Measurements from ENCODE around the gene TMEM200A.

TMEM200A gene

DNA sequence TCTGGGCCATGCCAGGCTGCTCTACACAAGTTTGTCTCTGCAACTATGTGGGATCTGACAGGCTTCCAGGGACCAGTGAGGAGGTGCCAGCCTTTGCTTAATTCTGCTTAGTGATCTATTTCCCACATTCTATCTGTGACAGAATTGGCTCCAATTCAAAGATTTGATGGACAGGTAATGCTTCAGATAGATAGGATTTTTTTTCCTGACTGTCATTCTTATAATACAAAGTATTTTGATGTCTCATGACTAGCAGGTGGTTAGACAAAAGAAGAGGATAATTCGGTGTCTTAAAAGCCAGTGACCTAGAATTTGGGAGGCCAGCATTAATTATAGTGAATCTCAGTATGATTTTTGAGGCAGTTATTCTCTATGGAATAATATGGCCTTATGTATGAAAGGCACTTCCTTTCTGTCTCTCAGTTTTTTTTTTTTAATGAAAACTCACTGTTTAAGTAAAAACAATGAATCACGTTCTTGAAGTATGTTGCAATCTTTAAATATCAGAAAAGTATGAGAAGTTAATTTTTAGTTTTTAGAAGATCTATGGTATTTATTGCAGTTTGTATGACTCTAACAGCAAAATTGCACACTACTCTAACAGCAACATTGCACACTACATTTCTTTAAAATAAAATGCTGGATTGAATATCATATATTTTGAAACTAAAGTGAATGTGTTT, 43.7 kb downstream of the TMEM200A start:
- Histone ChIP-seq H2AFZ (ENCODE audit: low read length) (no peak overlapping the region), H3K9ac (ENCODE audit: low read depth, low read length, poor library complexity) (no peak overlapping the region), H3K36me3 (replicated peaks in 1 of 2; ENCODE audit: control insufficient read depth in 2 of 2, insufficient read depth in 2 of 2, low read length in 2 of 2) (peaks cover 0 to 2% of the 10 kb centered on the region in 2 donors), H3K18ac (ENCODE audit: low read length) (no peak overlapping the region), H3K27ac (replicated peaks; ENCODE audit: low read length) (no peak overlapping the region), H4K8ac (ENCODE audit: low read depth, low read length) (no peak overlapping the region), H2BK120ac (ENCODE audit: low read depth, low read length) (no peak overlapping the region), H2BK12ac (ENCODE audit: low read length) (no peak overlapping the region), H3K9me3 (replicated peaks in 1 of 2; ENCODE audit: control insufficient read depth in 2 of 2, insufficient read depth in 1 of 2, low read depth in 1 of 2, low read length in 2 of 2) (peaks cover 0 to 4% of the 10 kb centered on the region in 2 donors), H3K4ac (ENCODE audit: low read length) (no peak overlapping the region), H3K4me2 (ENCODE audit: insufficient read depth, low read length, poor library complexity, severe bottlenecking) (no peak overlapping the region), H4K91ac (ENCODE audit: low read depth, low read length, poor library complexity) (no peak overlapping the region), H3K4me3 (ENCODE audit: low read length in 2 of 2) (no peak overlapping the region), H3K23ac (ENCODE audit: low read depth, low read length, poor library complexity) (no peak overlapping the region), H3K4me1 (ENCODE audit: control insufficient read depth in 2 of 2, insufficient read depth in 1 of 2, low read depth in 1 of 2, low read length in 2 of 2) (no peaks in the 10 kb centered on the region), H3K14ac (ENCODE audit: low read length) (no peak overlapping the region), H2AK5ac (ENCODE audit: low read depth, low read length) (no peak overlapping the region), H2BK5ac (ENCODE audit: low read length) (no peak overlapping the region), H3K27me3 (ENCODE audit: control insufficient read depth in 3 of 3, insufficient read depth in 3 of 3, low read depth in 1 of 3, low read length in 3 of 3) (peaks cover 0 to 3% (median 0%) of the 10 kb centered on the region in 3 experiments), H2BK15ac (ENCODE audit: low read length) (no peak overlapping the region), H3K79me1 (ENCODE audit: low read depth, low read length) (peaks cover 2% of the 10 kb centered on the region)
- DNase-seq (ENCODE audit: low spot score) = no peak
- no CpG with 5 or more reads among the region's 2 CpGs for WGBS, 2 donors (ENCODE audit: extremely low coverage in 2 of 2, insufficient read length in 2 of 2, insufficient replicate concordance in 1 of 2)

DNA sequence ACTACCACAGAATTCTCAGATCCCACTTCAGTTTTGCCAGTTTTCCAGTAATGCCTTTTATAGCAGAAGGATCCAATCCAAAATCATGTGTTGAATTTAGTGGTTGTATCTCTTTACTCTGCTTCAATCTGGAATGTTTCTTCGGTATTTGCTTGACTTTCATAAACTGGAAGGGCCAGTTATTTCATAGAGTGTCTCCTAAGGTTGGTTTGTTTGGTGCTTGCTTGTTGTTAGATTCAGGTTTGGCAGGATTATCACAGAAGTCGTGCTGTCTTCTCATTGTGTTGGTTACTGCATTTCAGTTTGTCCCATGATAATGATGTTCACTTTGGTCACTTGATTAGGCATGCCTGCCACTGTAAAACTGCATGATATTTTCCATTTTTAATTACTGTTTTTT, 45.7 kb downstream of the TMEM200A start:
- no CpG with 5 or more reads among the region's 2 CpGs for WGBS, 2 donors (ENCODE audit: extremely low coverage in 2 of 2, insufficient read length in 2 of 2, insufficient replicate concordance in 1 of 2)

DNA sequence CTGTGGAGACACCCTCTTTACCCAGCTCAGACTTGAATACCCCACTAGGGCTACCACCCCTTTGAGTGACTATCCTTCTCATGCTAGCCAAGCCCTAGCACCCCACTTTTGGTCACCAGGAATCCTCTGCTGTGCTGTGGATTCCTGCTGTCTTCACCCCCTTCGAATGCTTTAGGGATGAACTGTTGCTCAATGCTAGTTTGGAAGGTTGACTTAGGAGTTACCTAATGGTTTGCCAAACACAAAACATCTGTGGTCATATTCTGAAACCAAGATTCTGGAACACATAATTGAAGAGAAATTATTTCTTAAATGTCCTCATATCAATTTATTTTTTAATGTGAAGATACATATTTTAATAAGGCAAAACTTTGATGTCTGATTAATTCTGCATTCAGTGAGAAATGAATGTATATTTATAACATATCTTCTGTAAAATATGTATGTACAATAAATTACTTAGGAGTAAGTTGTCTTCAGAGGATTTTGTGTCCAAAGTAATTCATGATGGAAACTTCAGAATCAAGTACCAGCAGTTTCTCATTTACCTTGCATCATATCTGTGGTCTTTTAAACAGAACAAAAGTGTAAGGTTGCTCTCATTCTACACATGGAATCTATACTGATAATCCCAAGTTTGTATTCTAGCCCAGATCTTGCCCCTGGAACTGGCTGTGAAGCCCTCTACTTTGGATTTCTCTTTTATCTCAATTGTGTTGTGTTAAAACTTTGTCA, 46.9 kb downstream of the TMEM200A start:
- no peak overlapping the region for H2BK15ac ChIP-seq (ENCODE audit: low read length)
- no peak overlapping the region for H2BK5ac ChIP-seq (ENCODE audit: low read length)
- H2BK120ac ChIP-seq (ENCODE audit: low read depth, low read length) = no peak overlapping the region
- H3K36me3 ChIP-seq (replicated peaks in 1 of 2; ENCODE audit: control insufficient read depth in 2 of 2, insufficient read depth in 2 of 2, low read length in 2 of 2) = no peaks in the 10 kb centered on the region
- no peak overlapping the region for H3K4ac ChIP-seq (ENCODE audit: low read length)
- no peaks in the 10 kb centered on the region for H3K27me3 ChIP-seq (ENCODE audit: control insufficient read depth in 3 of 3, insufficient read depth in 3 of 3, low read depth in 1 of 3, low read length in 3 of 3)
- no peak overlapping the region for H3K4me2 ChIP-seq (ENCODE audit: insufficient read depth, low read length, poor library complexity, severe bottlenecking)
- peaks cover 2% of the 10 kb centered on the region for H3K79me1 ChIP-seq (ENCODE audit: low read depth, low read length)
- H3K27ac ChIP-seq (replicated peaks; ENCODE audit: low read length) = no peak overlapping the region
- no CpG with 5 or more reads among the region's 1 CpG for WGBS, 2 donors (ENCODE audit: extremely low coverage in 2 of 2, insufficient read length in 2 of 2, insufficient replicate concordance in 1 of 2)
- no peak overlapping the region for H4K91ac ChIP-seq (ENCODE audit: low read depth, low read length, poor library complexity)
- H3K4me1 ChIP-seq (ENCODE audit: control insufficient read depth in 2 of 2, insufficient read depth in 1 of 2, low read depth in 1 of 2, low read length in 2 of 2) = no peaks in the 10 kb centered on the region
- H3K9me3 ChIP-seq (replicated peaks in 1 of 2; ENCODE audit: control insufficient read depth in 2 of 2, insufficient read depth in 1 of 2, low read depth in 1 of 2, low read length in 2 of 2) = peaks cover 0 to 4% of the 10 kb centered on the region in 2 donors
- H2AFZ ChIP-seq (ENCODE audit: low read length) = no peak overlapping the region
- H3K4me3 ChIP-seq (ENCODE audit: low read length in 2 of 2) = no peak overlapping the region
- no peak overlapping the region for H3K14ac ChIP-seq (ENCODE audit: low read length)
- DNase-seq (ENCODE audit: low spot score) = no peak
- H3K9ac ChIP-seq (ENCODE audit: low read depth, low read length, poor library complexity) = no peak overlapping the region
- no peak overlapping the region for H3K18ac ChIP-seq (ENCODE audit: low read length)
- no peak overlapping the region for H3K23ac ChIP-seq (ENCODE audit: low read depth, low read length, poor library complexity)
- no peak overlapping the region for H2BK12ac ChIP-seq (ENCODE audit: low read length)
- H2AK5ac ChIP-seq (ENCODE audit: low read depth, low read length) = no peak overlapping the region
- no peak overlapping the region for H4K8ac ChIP-seq (ENCODE audit: low read depth, low read length)

More for the DNA sequence above, 45.7 kb downstream of the TMEM200A start:
- Histone ChIP-seq H3K18ac (ENCODE audit: low read length) (no peak overlapping the region), H3K4me1 (ENCODE audit: control insufficient read depth in 2 of 2, insufficient read depth in 1 of 2, low read depth in 1 of 2, low read length in 2 of 2) (no peaks in the 10 kb centered on the region), H3K4me2 (ENCODE audit: insufficient read depth, low read length, poor library complexity, severe bottlenecking) (no peak overlapping the region), H3K9me3 (replicated peaks in 1 of 2; ENCODE audit: control insufficient read depth in 2 of 2, insufficient read depth in 1 of 2, low read depth in 1 of 2, low read length in 2 of 2) (peaks cover 0 to 4% of the 10 kb centered on the region in 2 donors), H3K14ac (ENCODE audit: low read length) (no peak overlapping the region), H2BK120ac (ENCODE audit: low read depth, low read length) (no peak overlapping the region), H3K27me3 (ENCODE audit: control insufficient read depth in 3 of 3, insufficient read depth in 3 of 3, low read depth in 1 of 3, low read length in 3 of 3) (no peaks in the 10 kb centered on the region), H2BK15ac (ENCODE audit: low read length) (no peak overlapping the region), H2AFZ (ENCODE audit: low read length) (no peak overlapping the region), H3K9ac (ENCODE audit: low read depth, low read length, poor library complexity) (no peak overlapping the region), H3K27ac (replicated peaks; ENCODE audit: low read length) (no peak overlapping the region), H4K8ac (ENCODE audit: low read depth, low read length) (no peak overlapping the region), H3K79me1 (ENCODE audit: low read depth, low read length) (peaks cover 2% of the 10 kb centered on the region), H2AK5ac (ENCODE audit: low read depth, low read length) (no peak overlapping the region), H2BK5ac (ENCODE audit: low read length) (no peak overlapping the region), H3K36me3 (replicated peaks in 1 of 2; ENCODE audit: control insufficient read depth in 2 of 2, insufficient read depth in 2 of 2, low read length in 2 of 2) (no peaks in the 10 kb centered on the region), H3K4me3 (ENCODE audit: low read length in 2 of 2) (no peak overlapping the region), H4K91ac (ENCODE audit: low read depth, low read length, poor library complexity) (no peak overlapping the region), H3K23ac (ENCODE audit: low read depth, low read length, poor library complexity) (no peak overlapping the region), H3K4ac (ENCODE audit: low read length) (no peak overlapping the region), H2BK12ac (ENCODE audit: low read length) (no peak overlapping the region)
- no peak for DNase-seq (ENCODE audit: low spot score)

DNA sequence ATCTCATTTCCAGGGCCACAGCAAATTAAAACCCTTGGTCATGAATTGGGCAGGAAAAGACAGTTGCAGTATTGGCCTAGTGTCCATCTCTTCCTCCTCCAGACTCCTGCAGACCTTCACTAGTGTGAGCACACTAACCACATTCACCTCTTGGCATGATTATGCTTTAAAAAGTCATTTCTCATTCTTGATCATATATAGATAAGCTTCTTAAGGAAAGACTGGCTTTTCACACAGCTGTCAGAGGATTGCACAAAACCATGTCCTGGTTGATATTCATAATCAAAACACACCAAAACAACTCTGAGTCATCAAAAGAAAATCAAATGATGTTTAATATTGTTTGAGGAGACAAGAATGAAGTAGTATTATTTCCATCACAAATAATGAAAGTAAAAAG, 52.1 kb downstream of the TMEM200A start:
- Histone ChIP-seq H3K18ac (ENCODE audit: low read length) (no peak overlapping the region), H3K27me3 (ENCODE audit: control insufficient read depth in 3 of 3, insufficient read depth in 3 of 3, low read depth in 1 of 3, low read length in 3 of 3) (no peaks in the 10 kb centered on the region), H2BK5ac (ENCODE audit: low read length) (no peak overlapping the region), H3K4me3 (ENCODE audit: low read length in 2 of 2) (no peak overlapping the region), H3K79me1 (ENCODE audit: low read depth, low read length) (peaks cover 2% of the 10 kb centered on the region), H4K91ac (ENCODE audit: low read depth, low read length, poor library complexity) (no peak overlapping the region), H3K4ac (ENCODE audit: low read length) (no peak overlapping the region), H3K4me2 (ENCODE audit: insufficient read depth, low read length, poor library complexity, severe bottlenecking) (no peak overlapping the region), H2AK5ac (ENCODE audit: low read depth, low read length) (no peak overlapping the region), H2BK120ac (ENCODE audit: low read depth, low read length) (no peak overlapping the region), H2BK15ac (ENCODE audit: low read length) (no peak overlapping the region), H3K9me3 (replicated peaks in 1 of 2; ENCODE audit: control insufficient read depth in 2 of 2, insufficient read depth in 1 of 2, low read depth in 1 of 2, low read length in 2 of 2) (no peaks in the 10 kb centered on the region), H3K4me1 (ENCODE audit: control insufficient read depth in 2 of 2, insufficient read depth in 1 of 2, low read depth in 1 of 2, low read length in 2 of 2) (peaks cover 0 to 3% of the 10 kb centered on the region in 2 donors), H3K9ac (ENCODE audit: low read depth, low read length, poor library complexity) (no peak overlapping the region), H2BK12ac (ENCODE audit: low read length) (no peak overlapping the region), H3K36me3 (replicated peaks in 1 of 2; ENCODE audit: control insufficient read depth in 2 of 2, insufficient read depth in 2 of 2, low read length in 2 of 2) (no peaks in the 10 kb centered on the region), H3K14ac (ENCODE audit: low read length) (no peak overlapping the region), H2AFZ (ENCODE audit: low read length) (no peak overlapping the region), H3K23ac (ENCODE audit: low read depth, low read length, poor library complexity) (no peak overlapping the region), H4K8ac (ENCODE audit: low read depth, low read length) (no peak overlapping the region), H3K27ac (replicated peaks; ENCODE audit: low read length) (no peak overlapping the region)
- DNase-seq (ENCODE audit: low spot score) = no peak

Measured in neuronal stem cell (in vitro differentiated cells).